Measurements from ENCODE around the gene B4GALNT1. TPM values are rescaled to one million over a fixed set of nuclear protein-coding genes. Genes with fewer than 3 reads are reported as not detected.

B4GALNT1 gene
- total and polyA plus RNA-seq, 9 of the 15 experiments (the other 6 are each of a cell fraction or from before 2014, with no cell fraction given): 1.0 to 32.2 (median 9.8) TPM

GRCh38 chr12:57590864-57591781 is 41.9 kb downstream of the B4GALNT1 start, which contains the start of gene PIP4K2C (continued):
- TF ChIP-seq HCFC1 (IDR thresholded peaks at IDR 0.05; ENCODE audit: low read depth, low read length) (peak; percentile 34; the same call in 1 of the 2 replicates), ZNF512 (tag; IDR thresholded peaks at IDR 0.05) (peak; percentile 54), SP2 (IDR thresholded peaks at IDR 0.05; ENCODE audit: extremely low read depth, low read depth, low read length, poor library complexity, severe bottlenecking) (no peak), SMAD2 (IDR thresholded peaks at IDR 0.05; ENCODE audit: low read depth, low read length) (no peak), CREB5 (CRISPR knock-in tag; IDR thresholded peaks at IDR 0.05) (no peak), ZNF217 (CRISPR knock-in tag; IDR thresholded peaks at IDR 0.05) (no peak), CHAMP1 (IDR thresholded peaks at IDR 0.05) (no peak), MED1 (CRISPR knock-in tag; IDR thresholded peaks at IDR 0.05; ENCODE audit: borderline replicate concordance) (no peak), CTCFL (IDR thresholded peaks at IDR 0.05; ENCODE audit: borderline replicate concordance, insufficient read depth, low read depth, low read length, poor library complexity, severe bottlenecking) (peak; percentile 11), TEAD1 (CRISPR knock-in tag; IDR thresholded peaks at IDR 0.05) (peak in 1 of 2 experiments; percentile 46; a peak in 1 of 4 replicates), ZNF239 (CRISPR knock-in tag; IDR thresholded peaks at IDR 0.05) (peak; percentile 13; the same call in 1 of the 2 replicates), MBD2 (IDR thresholded peaks at IDR 0.05; ENCODE audit: borderline replicate concordance, low read depth) (peak; percentile 40; the same call in 1 of the 2 replicates), NFE2 (IDR thresholded peaks at IDR 0.05; ENCODE audit: low read depth) (no peak), RBM39 (optimal IDR thresholded peaks at IDR 0.05; ENCODE audit: low read depth, low read length) (no peak), JUNB (CRISPR knock-in tag; conservative IDR thresholded peaks at IDR 0.05) (0 out of 2 replicates have a peak, but pooled peaks have one; percentile 20), KLF10 (CRISPR knock-in tag; IDR thresholded peaks at IDR 0.05) (no peak), ZNF830 (CRISPR knock-in tag; IDR thresholded peaks at IDR 0.05) (no peak), ZNF212 (CRISPR knock-in tag; IDR thresholded peaks at IDR 0.05) (no peak), SRSF3 (IDR thresholded peaks at IDR 0.05; ENCODE audit: insufficient read depth, low read length) (no peak), LARP7 (IDR thresholded peaks at IDR 0.05) (no peak)
